A549 treated with DMSO at 1 μM for 4 hours (cell line): ENCODE measurements around the gene YIPF2. TPM values are rescaled to one million over a fixed set of nuclear protein-coding genes. Genes with fewer than 3 reads are reported as not detected.

ENCODE experiments used
- total RNA-seq: library from RNA; stranded (reverse); fragments of 200-300 nt; extraction: Qiagen RNA extraction; gene quantifications from 5 replicates; pipeline ENCODE4 v1.2.3, GENCODE V29; 2022; ENCODE audit warnings: low read depth

YIPF2 gene
- total RNA-seq: 18.0 to 22.7 TPM (median 19.1 TPM) in 5 replicates

GRCh38 chr19:10928563-10929401 is at the start of gene YIPF2, which contains the start of gene TIMM29:
Gene YIPF2 (minus strand): TSS chr19:10928639. CDS start chr19:10928410, 229 bp downstream.
Gene TIMM29 (plus strand): TSS chr19:10928811. CDS start chr19:10928823, 12 bp downstream.

GRCh38 chr19:10960314-10961072 is 32.1 kb upstream of the YIPF2 start, which contains the start of gene SMARCA4:
Gene SMARCA4 (plus strand): TSS chr19:10961030. CDS start chr19:10984152, 23,122 bp downstream.

Other genes starting within 250 kb of the YIPF2 start
- 30.4 to 37.4 TPM (median 33.7 TPM) in 5 replicates for gene QTRT1, start 227.2 kb downstream of the YIPF2 start, total RNA-seq
- gene DNM2, start 210.6 kb downstream of the YIPF2 start, total RNA-seq: 44.3 to 59.1 TPM (median 54.4 TPM) in 5 replicates
- gene TMED1, start 92.4 kb downstream of the YIPF2 start, total RNA-seq: 25.2 to 30.2 TPM (median 28.9 TPM) in 5 replicates
- gene C19orf38, start 80.2 kb downstream of the YIPF2 start, total RNA-seq: 0.10 to 0.23 TPM (median 0.11 TPM) in 4 of 5 replicates, not detected in the other
- 44.1 to 55.9 TPM (median 44.8 TPM) in 5 replicates for gene CARM1, start 57.1 kb downstream of the YIPF2 start, total RNA-seq
- 12.3 to 19.2 TPM (median 17.3 TPM) in 5 replicates for gene TIMM29, start 172 bp upstream of the YIPF2 start, total RNA-seq
- gene SMARCA4, start 32.4 kb upstream of the YIPF2 start, total RNA-seq: 7.7 to 11.5 TPM (median 10.1 TPM) in 5 replicates
- gene LDLR, start 160.8 kb upstream of the YIPF2 start, total RNA-seq: 25.6 to 35.9 TPM (median 33.0 TPM) in 5 replicates
- 12.4 to 15.6 TPM (median 13.4 TPM) in 5 replicates for gene SPC24, start 227.1 kb upstream of the YIPF2 start, total RNA-seq